GM12878 (cell line): ENCODE measurements around the gene MDK. TPM values are rescaled to one million over a fixed set of nuclear protein-coding genes. Genes with fewer than 3 reads are reported as not detected.

Experiments
- CBX3 ChIP-seq: fragments of 200-600 bp; sonication (generic); IDR thresholded peaks from 2 replicates; pipeline ENCODE4 v1.6.1; 2016; ENCODE audit warnings: low read depth, borderline replicate concordance
- CREB1 ChIP-seq: IDR thresholded peaks from 2 replicates; pipeline ENCODE4 v1.6.1; 2012; ENCODE audit warnings: low read depth, mild to moderate bottlenecking, inconsistent platforms
- FOXK2 ChIP-seq: fragments of 450-650 bp; IDR thresholded peaks from 2 replicates; pipeline ENCODE4 v1.6.1; 2017; ENCODE audit warnings: mild to moderate bottlenecking, moderate library complexity
- IKZF1 ChIP-seq: fragments of 450-650 bp; conservative IDR thresholded peaks from 2 replicates; pipeline ENCODE4 v1.6.1; 2017; ENCODE audit warnings: antibody characterized with exemption, mild to moderate bottlenecking
- MYB ChIP-seq: fragments of 150-350 bp; IDR thresholded peaks from 2 replicates; pipeline ENCODE4 v1.6.1; 2014; ENCODE audit warnings: mild to moderate bottlenecking, low read depth, low read length, borderline replicate concordance
- MYC ChIP-seq: IDR thresholded peaks from 2 replicates; pipeline ENCODE4 v1.6.1; 2011; ENCODE audit warnings: mild to moderate bottlenecking, low read length, moderate library complexity, inconsistent platforms; ENCODE audit not compliant: insufficient read depth, insufficient replicate concordance, insufficient read length, severe bottlenecking
- NR2C1 ChIP-seq: fragments of 450-650 bp; IDR thresholded peaks from 2 replicates; pipeline ENCODE4 v1.6.1; 2017; ENCODE audit warnings: antibody characterized with exemption, mild to moderate bottlenecking, moderate library complexity
- PAX5 ChIP-seq: IDR thresholded peaks from 2 replicates; pipeline ENCODE4 v1.6.1; 2011; ENCODE audit warnings: low read depth, low read length, borderline replicate concordance
- POLR2A ChIP-seq: IDR thresholded peaks from 2 replicates; pipeline ENCODE4 v1.6.1; 2011; ENCODE audit warnings: low read depth, mild to moderate bottlenecking, low read length
- RELA ChIP-seq: fragments of 450-650 bp; IDR thresholded peaks from 2 replicates; pipeline ENCODE4 v1.8.0; 2014; ENCODE audit warnings: borderline replicate concordance; ENCODE audit not compliant: partially characterized antibody
- SREBF1 ChIP-seq: IDR thresholded peaks from 2 replicates; pipeline ENCODE4 v1.6.1; 2012; ENCODE audit warnings: mild to moderate bottlenecking, low read length
- TCF3 ChIP-seq: IDR thresholded peaks from 2 replicates; pipeline ENCODE4 v1.6.1; 2012; ENCODE audit warnings: low read depth, mild to moderate bottlenecking, low read length, borderline replicate concordance; ENCODE audit not compliant: insufficient read depth
- ZNF207 ChIP-seq: fragments of 450-650 bp; IDR thresholded peaks from 2 replicates; pipeline ENCODE4 v1.6.1; 2014; ENCODE audit warnings: antibody characterized with exemption, mild to moderate bottlenecking, borderline replicate concordance
- ZZZ3 ChIP-seq: IDR thresholded peaks from 2 replicates; pipeline ENCODE4 v1.6.1; 2011; ENCODE audit warnings: low read depth; ENCODE audit not compliant: control insufficient read depth, insufficient read length
- polyA plus RNA-seq, 11 experiments: library from polyadenylated mRNA; depleted of rRNA in 4 of 11; unstranded in 6 of 11; stranded (reverse) in 5 of 11; fragments of >200 nt; fragmentation: Nextera tagmentation in 4 of 11; fragmentation: Illumina TruSeq in 1 of 11; extraction: Ambion mirVana in 4 of 11; extraction: Trizol in 1 of 11; gene quantifications; 1 replicate in 1 of 11; 2 replicates in 10 of 11; pipeline versions ENCODE4 v1.2.1 to v1.2.3, GENCODE V29; 2011 to 2016; ENCODE audit warnings: inconsistent platforms in 2 of 11, missing spikeins in 2 of 11, low read depth in 1 of 11
- total RNA-seq, 4 experiments: library from RNA; depleted of rRNA in 3 of 4; stranded (reverse); fragments of >200 nt in 3 of 4; fragmentation: Illumina TruSeq in 1 of 4; extraction: Trizol in 1 of 4; gene quantifications; 2 replicates each; pipeline versions ENCODE4 v1.2.1 to v1.2.3, GENCODE V29; 2013 to 2021
- TF ChIP-seq, protein P1 (sequence below): IDR thresholded peaks from 2 replicates; pipeline ENCODE4 v1.6.1; 2012; ENCODE audit warnings: improper control_type of control experiment, low read depth, low read length; ENCODE audit not compliant: insufficient replicate concordance
- TF ChIP-seq, protein P2 (sequence below): fragments of 450-650 bp; formaldehyde crosslinking; IDR thresholded peaks from 2 replicates; pipeline ENCODE4 v1.4.0; 2022; ENCODE audit warnings: mild to moderate bottlenecking, moderate library complexity
- TF ChIP-seq, protein P3 (sequence below): fragments of 450-650 bp; IDR thresholded peaks from 2 replicates; pipeline ENCODE4 v1.6.1; 2017; ENCODE audit warnings: borderline replicate concordance
- TF ChIP-seq, protein P4 (sequence below): fragments of 450-650 bp; IDR thresholded peaks from 2 replicates; pipeline ENCODE4 v1.6.1; 2017; ENCODE audit warnings: mild to moderate bottlenecking

Gene MDK
- total and polyA plus RNA-seq, 10 of the 15 experiments (the other 5 are each of a cell fraction or from before 2014, with no cell fraction given), result 0.77 to 17.8 (median 9.9) TPM

DNA sequence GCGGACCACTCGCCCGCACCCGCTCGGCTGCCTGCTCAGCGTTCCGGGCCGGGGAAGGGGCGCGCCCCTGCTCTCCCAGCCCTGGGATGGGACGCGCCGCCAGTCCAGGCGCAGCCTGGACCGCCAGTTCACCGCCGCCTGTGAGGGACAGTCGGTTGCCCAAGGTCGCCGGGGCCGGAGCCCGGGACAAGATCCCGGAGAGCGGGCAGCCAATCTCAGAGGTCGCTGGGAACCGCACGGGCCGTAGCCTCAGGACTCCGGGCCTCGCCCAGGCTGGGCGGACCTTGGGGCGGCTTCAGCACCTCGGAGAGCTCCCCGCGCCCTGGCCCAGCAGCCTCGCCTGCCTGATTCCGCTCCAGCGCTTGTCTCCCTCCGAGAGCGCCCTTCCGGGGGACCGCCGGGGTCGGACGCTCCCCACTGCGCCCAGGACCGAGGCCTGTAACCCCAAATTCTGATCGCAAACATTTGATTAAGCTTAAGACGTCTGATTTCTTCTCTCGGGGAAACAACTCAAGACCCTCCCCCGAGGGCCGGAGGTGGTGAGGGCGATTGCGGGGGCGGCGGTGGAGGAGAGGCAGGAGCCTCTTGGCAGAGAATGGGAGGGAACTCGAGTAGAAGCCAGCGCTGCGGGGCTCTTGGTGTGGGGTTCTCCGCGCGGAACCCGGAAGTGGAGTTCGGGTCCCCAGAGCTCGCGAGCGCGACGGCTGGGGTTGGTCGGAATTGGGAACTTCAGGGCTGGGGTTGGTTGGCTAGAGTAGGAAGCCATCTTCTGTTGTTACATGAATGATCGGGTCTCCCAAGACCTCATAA lies 11.2 kb downstream of the MDK start (continued):
- TF ChIP-seq PAX5 (0 out of 2 replicates have a peak, but pooled peaks have one; percentile 53), TCF3 (0 out of 2 replicates have a peak, but pooled peaks have one; percentile 27), MYB (no peak), NR2C1 (no peak), ZNF207 (0 out of 2 replicates have a peak, but pooled peaks have one; percentile 15), CREB1 (no peak), FOXK2 (no peak), IKZF1 (0 out of 2 replicates have a peak, but pooled peaks have one; percentile 22), POLR2A (no peak), MYC (no peak), SREBF1 (no peak), CBX3 (no peak), ZZZ3 (no peak), RELA (no peak)
- TF ChIP-seq, protein P1, sequence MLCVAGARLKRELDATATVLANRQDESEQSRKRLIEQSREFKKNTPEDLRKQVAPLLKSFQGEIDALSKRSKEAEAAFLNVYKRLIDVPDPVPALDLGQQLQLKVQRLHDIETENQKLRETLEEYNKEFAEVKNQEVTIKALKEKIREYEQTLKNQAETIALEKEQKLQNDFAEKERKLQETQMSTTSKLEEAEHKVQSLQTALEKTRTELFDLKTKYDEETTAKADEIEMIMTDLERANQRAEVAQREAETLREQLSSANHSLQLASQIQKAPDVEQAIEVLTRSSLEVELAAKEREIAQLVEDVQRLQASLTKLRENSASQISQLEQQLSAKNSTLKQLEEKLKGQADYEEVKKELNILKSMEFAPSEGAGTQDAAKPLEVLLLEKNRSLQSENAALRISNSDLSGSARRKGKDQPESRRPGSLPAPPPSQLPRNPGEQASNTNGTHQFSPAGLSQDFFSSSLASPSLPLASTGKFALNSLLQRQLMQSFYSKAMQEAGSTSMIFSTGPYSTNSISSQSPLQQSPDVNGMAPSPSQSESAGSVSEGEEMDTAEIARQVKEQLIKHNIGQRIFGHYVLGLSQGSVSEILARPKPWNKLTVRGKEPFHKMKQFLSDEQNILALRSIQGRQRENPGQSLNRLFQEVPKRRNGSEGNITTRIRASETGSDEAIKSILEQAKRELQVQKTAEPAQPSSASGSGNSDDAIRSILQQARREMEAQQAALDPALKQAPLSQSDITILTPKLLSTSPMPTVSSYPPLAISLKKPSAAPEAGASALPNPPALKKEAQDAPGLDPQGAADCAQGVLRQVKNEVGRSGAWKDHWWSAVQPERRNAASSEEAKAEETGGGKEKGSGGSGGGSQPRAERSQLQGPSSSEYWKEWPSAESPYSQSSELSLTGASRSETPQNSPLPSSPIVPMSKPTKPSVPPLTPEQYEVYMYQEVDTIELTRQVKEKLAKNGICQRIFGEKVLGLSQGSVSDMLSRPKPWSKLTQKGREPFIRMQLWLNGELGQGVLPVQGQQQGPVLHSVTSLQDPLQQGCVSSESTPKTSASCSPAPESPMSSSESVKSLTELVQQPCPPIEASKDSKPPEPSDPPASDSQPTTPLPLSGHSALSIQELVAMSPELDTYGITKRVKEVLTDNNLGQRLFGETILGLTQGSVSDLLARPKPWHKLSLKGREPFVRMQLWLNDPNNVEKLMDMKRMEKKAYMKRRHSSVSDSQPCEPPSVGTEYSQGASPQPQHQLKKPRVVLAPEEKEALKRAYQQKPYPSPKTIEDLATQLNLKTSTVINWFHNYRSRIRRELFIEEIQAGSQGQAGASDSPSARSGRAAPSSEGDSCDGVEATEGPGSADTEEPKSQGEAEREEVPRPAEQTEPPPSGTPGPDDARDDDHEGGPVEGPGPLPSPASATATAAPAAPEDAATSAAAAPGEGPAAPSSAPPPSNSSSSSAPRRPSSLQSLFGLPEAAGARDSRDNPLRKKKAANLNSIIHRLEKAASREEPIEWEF, result no peak
- TF ChIP-seq, protein P2, sequence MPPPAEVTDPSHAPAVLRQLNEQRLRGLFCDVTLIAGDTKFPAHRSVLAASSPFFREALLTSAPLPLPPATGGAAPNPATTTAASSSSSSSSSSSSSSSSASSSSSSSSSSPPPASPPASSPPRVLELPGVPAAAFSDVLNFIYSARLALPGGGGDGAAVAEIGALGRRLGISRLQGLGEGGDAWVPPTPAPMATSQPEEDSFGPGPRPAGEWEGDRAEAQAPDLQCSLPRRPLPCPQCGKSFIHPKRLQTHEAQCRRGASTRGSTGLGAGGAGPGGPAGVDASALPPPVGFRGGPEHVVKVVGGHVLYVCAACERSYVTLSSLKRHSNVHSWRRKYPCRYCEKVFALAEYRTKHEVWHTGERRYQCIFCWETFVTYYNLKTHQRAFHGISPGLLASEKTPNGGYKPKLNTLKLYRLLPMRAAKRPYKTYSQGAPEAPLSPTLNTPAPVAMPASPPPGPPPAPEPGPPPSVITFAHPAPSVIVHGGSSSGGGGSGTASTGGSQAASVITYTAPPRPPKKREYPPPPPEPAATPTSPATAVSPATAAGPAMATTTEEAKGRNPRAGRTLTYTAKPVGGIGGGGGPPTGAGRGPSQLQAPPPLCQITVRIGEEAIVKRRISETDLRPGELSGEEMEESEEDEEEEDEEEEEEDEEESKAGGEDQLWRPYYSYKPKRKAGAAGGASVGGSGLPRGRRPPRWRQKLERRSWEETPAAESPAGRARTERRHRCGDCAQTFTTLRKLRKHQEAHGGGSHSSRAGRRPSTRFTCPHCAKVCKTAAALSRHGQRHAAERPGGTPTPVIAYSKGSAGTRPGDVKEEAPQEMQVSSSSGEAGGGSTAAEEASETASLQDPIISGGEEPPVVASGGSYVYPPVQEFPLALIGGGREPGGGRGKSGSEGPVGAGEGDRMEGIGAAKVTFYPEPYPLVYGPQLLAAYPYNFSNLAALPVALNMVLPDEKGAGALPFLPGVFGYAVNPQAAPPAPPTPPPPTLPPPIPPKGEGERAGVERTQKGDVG (CRISPR knock-in tag), result no peak
- TF ChIP-seq, protein P3, sequence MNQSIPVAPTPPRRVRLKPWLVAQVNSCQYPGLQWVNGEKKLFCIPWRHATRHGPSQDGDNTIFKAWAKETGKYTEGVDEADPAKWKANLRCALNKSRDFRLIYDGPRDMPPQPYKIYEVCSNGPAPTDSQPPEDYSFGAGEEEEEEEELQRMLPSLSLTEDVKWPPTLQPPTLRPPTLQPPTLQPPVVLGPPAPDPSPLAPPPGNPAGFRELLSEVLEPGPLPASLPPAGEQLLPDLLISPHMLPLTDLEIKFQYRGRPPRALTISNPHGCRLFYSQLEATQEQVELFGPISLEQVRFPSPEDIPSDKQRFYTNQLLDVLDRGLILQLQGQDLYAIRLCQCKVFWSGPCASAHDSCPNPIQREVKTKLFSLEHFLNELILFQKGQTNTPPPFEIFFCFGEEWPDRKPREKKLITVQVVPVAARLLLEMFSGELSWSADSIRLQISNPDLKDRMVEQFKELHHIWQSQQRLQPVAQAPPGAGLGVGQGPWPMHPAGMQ, result no peak
- TF ChIP-seq, protein P4, sequence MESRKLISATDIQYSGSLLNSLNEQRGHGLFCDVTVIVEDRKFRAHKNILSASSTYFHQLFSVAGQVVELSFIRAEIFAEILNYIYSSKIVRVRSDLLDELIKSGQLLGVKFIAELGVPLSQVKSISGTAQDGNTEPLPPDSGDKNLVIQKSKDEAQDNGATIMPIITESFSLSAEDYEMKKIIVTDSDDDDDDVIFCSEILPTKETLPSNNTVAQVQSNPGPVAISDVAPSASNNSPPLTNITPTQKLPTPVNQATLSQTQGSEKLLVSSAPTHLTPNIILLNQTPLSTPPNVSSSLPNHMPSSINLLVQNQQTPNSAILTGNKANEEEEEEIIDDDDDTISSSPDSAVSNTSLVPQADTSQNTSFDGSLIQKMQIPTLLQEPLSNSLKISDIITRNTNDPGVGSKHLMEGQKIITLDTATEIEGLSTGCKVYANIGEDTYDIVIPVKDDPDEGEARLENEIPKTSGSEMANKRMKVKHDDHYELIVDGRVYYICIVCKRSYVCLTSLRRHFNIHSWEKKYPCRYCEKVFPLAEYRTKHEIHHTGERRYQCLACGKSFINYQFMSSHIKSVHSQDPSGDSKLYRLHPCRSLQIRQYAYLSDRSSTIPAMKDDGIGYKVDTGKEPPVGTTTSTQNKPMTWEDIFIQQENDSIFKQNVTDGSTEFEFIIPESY, result no peak
